Smooth muscle cell (in vitro differentiated cells): ENCODE results near the gene RNU6-7. TPM values are rescaled to one million over a fixed set of nuclear protein-coding genes. Genes with fewer than 3 reads are reported as not detected.

Experiments used
- DNase-seq: peaks from one replicate; lab custom pipeline; 2025; ENCODE audit not compliant: unreplicated experiment; lab: John Stamatoyannopoulos, UW
- H2AFZ ChIP-seq: fragments of 200-600 bp; sonication (generic); 2 replicates; pipeline ENCODE4 v1.6.0; 2016; ENCODE audit warnings: antibody characterized with exemption, low read depth, mild to moderate bottlenecking
- H3F3A ChIP-seq: fragments of 200-600 bp; sonication (generic); 2 replicates; pipeline ENCODE4 v1.6.0; 2017; ENCODE audit warnings: antibody characterized with exemption, low read depth
- H3K27ac ChIP-seq: fragments of 200-600 bp; sonication (generic); 2 replicates; pipeline ENCODE4 v1.5.1; 2016; ENCODE audit warnings: low read depth, mild to moderate bottlenecking
- H3K27me3 ChIP-seq: fragments of 200-600 bp; sonication (generic); 2 replicates; pipeline ENCODE4 v1.6.1; 2016; ENCODE audit warnings: low read depth, mild to moderate bottlenecking
- H3K36me3 ChIP-seq: fragments of 200-600 bp; sonication (generic); 2 replicates; pipeline ENCODE4 v1.5.1; 2016; ENCODE audit warnings: low read depth
- H3K4me1 ChIP-seq: fragments of 200-600 bp; sonication (generic); 2 replicates; pipeline ENCODE4 v1.5.1; 2016; ENCODE audit warnings: low read depth
- H3K4me2 ChIP-seq: fragments of 200-600 bp; sonication (generic); 2 replicates; pipeline ENCODE4 v1.6.0; 2016; ENCODE audit warnings: mild to moderate bottlenecking
- H3K4me3 ChIP-seq: fragments of 200-600 bp; sonication (generic); 2 replicates; pipeline ENCODE4 v1.5.1; 2016; ENCODE audit warnings: mild to moderate bottlenecking
- H3K79me2 ChIP-seq: fragments of 200-600 bp; sonication (generic); 2 replicates; pipeline ENCODE4 v1.6.0; 2016; ENCODE audit warnings: low read depth, mild to moderate bottlenecking
- H3K9ac ChIP-seq: fragments of 200-600 bp; sonication (generic); 2 replicates; pipeline ENCODE4 v1.6.0; 2016; ENCODE audit warnings: low read depth
- H3K9me3 ChIP-seq: fragments of 200-600 bp; sonication (generic); replicated peaks from 2 replicates; pipeline ENCODE4 v1.5.1; 2016; ENCODE audit warnings: low read depth
- H4K20me1 ChIP-seq: fragments of 200-600 bp; sonication (generic); 2 replicates; pipeline ENCODE4 v1.6.0; 2016; ENCODE audit warnings: low read depth
- CTCF ChIP-seq: fragments of 200-600 bp; sonication (generic); IDR thresholded peaks from 2 replicates; pipeline ENCODE4 v1.5.1; 2017; ENCODE audit warnings: borderline replicate concordance, mild to moderate bottlenecking, antibody characterized with exemption; ENCODE audit not compliant: insufficient read depth, poor library complexity, severe bottlenecking
- WGBS: methylation state at CpG from one replicate; pipeline ENCODE4 v1.1.7; 2016; ENCODE audit warnings: low lambda C conversion rate; 5-methylcytosine and 5-hydroxymethylcytosine counted together
- polyA plus RNA-seq: library from polyadenylated mRNA; unstranded; fragments of >200 nt; fragmentation: Nextera tagmentation; extraction: Ambion mirVana; gene quantifications from 2 replicates; pipeline ENCODE4 v1.2.1, GENCODE V29; 2016
- total RNA-seq: library from RNA; depleted of rRNA; stranded (reverse); fragments of >200 nt; gene quantifications from 2 replicates; pipeline ENCODE4 v1.2.3, GENCODE V29; 2014

Gene RNU6-7
- total RNA-seq: not detected in 2 replicates
- not detected in 2 replicates for polyA plus RNA-seq

GRCh38 chr14:32201816-32202490 is at the start of gene RNU6-7:
TSS of gene RNU6-7 (plus strand) at chr14:32202045.
- no peaks in the 10 kb centered on the region for H3K9me3 ChIP-seq
- H3F3A ChIP-seq: peaks cover 10% of the 10 kb centered on the region
- peak within 1 kb of the TSS; percentile 99 for H3K9ac ChIP-seq
- no peaks in the 10 kb centered on the region for H3K79me2 ChIP-seq
- no peak for DNase-seq
- no peak for TF ChIP-seq CTCF
- no peaks in the 10 kb centered on the region for H3K36me3 ChIP-seq
- peak within 1 kb of the TSS; percentile 93 for H3K27ac ChIP-seq
- 1% methylated on average over 40 of the region's 40 CpGs for WGBS
- H3K4me3 ChIP-seq: peak within 1 kb of the TSS; percentile 80
- no peaks in the 10 kb centered on the region for H4K20me1 ChIP-seq
- H3K4me1 ChIP-seq: no peaks in the 10 kb centered on the region
- peak within 1 kb of the TSS; percentile 94 for H2AFZ ChIP-seq
- H3K4me2 ChIP-seq: peak within 1 kb of the TSS; percentile 93
- no peaks in the 10 kb centered on the region for H3K27me3 ChIP-seq

GRCh38 chr14:32166029-32166428 is 35.8 kb upstream of the RNU6-7 start:
- H3K79me2 ChIP-seq: no peaks in the 10 kb centered on the region
- no peaks in the 10 kb centered on the region for H4K20me1 ChIP-seq
- H3K9me3 ChIP-seq: no peaks in the 10 kb centered on the region
- no peak for TF ChIP-seq CTCF
- DNase-seq: no peak
- H3K4me1 ChIP-seq: no peaks in the 10 kb centered on the region
- no peak overlapping the region for H3K27ac ChIP-seq
- H3K4me2 ChIP-seq: no peak overlapping the region
- H3K27me3 ChIP-seq: no peaks in the 10 kb centered on the region
- no peak overlapping the region for H3K4me3 ChIP-seq
- no peak overlapping the region for H2AFZ ChIP-seq
- 97% methylated on average over 2 of the region's 2 CpGs for WGBS
- no peak overlapping the region for H3K9ac ChIP-seq
- H3K36me3 ChIP-seq: no peaks in the 10 kb centered on the region
- H3F3A ChIP-seq: peaks cover 12% of the 10 kb centered on the region

GRCh38 chr14:32166924-32167323 is 34.9 kb upstream of the RNU6-7 start:
- H3F3A ChIP-seq: peaks cover 7% of the 10 kb centered on the region
- no peaks in the 10 kb centered on the region for H3K27me3 ChIP-seq
- H3K4me3 ChIP-seq: no peak overlapping the region
- H3K9ac ChIP-seq: no peak overlapping the region
- TF ChIP-seq CTCF: no peak
- H3K36me3 ChIP-seq: no peaks in the 10 kb centered on the region
- no peaks in the 10 kb centered on the region for H3K4me1 ChIP-seq
- no peaks in the 10 kb centered on the region for H3K9me3 ChIP-seq
- no peak overlapping the region for H3K27ac ChIP-seq
- no peaks in the 10 kb centered on the region for H3K79me2 ChIP-seq
- no peak overlapping the region for H2AFZ ChIP-seq
- H3K4me2 ChIP-seq: no peak overlapping the region
- DNase-seq: no peak
- no peaks in the 10 kb centered on the region for H4K20me1 ChIP-seq
- 100% methylated on average over 1 of the region's 1 CpG for WGBS

GRCh38 chr14:32167907-32168306 is 33.9 kb upstream of the RNU6-7 start:
- Histone ChIP-seq H3K27ac (no peak overlapping the region), H4K20me1 (no peaks in the 10 kb centered on the region), H3K9ac (no peak overlapping the region), H3K4me2 (no peak overlapping the region), H3K4me3 (no peak overlapping the region), H2AFZ (no peak overlapping the region), H3F3A (no peaks in the 10 kb centered on the region), H3K27me3 (no peaks in the 10 kb centered on the region), H3K9me3 (no peaks in the 10 kb centered on the region), H3K79me2 (no peaks in the 10 kb centered on the region), H3K4me1 (no peaks in the 10 kb centered on the region), H3K36me3 (no peaks in the 10 kb centered on the region)
- TF ChIP-seq CTCF: no peak
- 74% methylated on average over 3 of the region's 3 CpGs for WGBS
- DNase-seq: no peak
